ENCODE results near the gene MAP7D2.

Gene MAP7D2

GRCh38 chrX:19964017-19964710, 152.5 kb downstream of the MAP7D2 start:
- no peak for FAIRE-seq

DNA sequence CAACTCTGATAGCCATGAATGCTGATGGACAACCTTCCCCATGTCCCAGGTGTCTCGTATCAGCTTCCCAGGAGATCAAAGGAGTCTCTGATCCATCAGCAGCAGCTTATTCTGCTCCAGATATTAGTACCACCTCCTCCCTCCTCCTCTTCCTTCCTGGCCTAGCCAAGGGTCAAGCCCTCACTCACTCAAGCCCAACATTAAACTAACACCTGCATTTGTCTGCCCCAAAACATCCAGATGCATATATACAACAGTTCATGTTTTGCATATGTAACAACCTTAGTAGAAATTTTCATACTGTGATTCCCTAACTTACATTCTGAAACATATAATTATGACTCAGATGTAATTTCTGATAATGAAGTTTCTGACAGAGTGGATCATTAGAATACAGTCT, 155.8 kb downstream of the MAP7D2 start:
- FAIRE-seq, result no peak

DNA sequence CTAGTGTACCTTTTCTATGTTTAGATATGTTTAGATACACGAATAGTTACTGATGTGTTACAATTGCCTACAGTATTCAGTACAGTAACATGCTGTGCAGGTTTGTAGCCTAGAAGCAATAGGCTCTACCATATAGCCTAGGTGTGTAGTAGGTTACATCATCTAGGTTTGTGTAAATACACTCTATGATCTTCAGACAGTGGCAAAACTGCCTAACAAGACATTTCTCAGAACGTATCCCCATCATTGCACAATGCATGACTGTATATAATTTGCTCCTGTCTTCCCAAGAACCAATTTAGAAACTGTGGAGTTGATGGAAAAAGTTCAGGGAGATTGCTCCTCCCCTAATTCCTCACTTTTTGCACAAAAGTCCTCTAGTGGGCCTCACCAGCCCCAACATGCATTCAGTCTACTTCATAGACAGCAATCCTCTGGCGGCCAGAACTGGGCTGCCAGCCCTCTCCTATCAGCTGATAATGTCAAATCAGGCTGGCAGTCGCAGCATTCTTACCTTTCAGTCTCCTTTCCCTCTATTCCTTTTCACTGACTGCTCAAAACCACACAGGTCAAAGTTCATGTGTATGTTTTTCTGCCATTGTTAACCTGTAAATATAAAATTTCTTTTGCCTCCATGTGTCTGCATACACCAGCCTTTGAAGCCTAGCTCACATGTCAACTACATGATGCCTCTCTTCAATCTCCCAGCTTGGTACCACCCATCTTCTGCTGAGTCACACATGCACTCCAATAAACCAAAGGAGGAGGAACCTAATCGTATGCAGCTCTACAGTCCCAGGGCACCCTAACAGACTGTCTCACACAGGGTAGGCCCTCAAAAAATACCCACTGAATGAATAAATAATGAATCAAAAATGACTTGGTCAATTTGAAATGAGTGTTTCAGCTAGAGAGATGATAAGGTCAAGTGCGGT, 157.9 kb downstream of the MAP7D2 start:
- no peak for FAIRE-seq

- FAIRE-seq, result no peak
Measured at GRCh38 chrX:19956923-19957322, 159.8 kb downstream of the MAP7D2 start.
